NCI-H1436 (cell line): ENCODE measurements around the gene C10orf143.
"Not testable (repeated sequence)": the region's sequence is repeated elsewhere in the genome, so short reads cannot be mapped to it uniquely, and the experiment has no call there.

Experiments
- DNase-seq: peaks from one replicate; lab custom pipeline; 2025; lab: John Stamatoyannopoulos, UW

Gene C10orf143

DNA sequence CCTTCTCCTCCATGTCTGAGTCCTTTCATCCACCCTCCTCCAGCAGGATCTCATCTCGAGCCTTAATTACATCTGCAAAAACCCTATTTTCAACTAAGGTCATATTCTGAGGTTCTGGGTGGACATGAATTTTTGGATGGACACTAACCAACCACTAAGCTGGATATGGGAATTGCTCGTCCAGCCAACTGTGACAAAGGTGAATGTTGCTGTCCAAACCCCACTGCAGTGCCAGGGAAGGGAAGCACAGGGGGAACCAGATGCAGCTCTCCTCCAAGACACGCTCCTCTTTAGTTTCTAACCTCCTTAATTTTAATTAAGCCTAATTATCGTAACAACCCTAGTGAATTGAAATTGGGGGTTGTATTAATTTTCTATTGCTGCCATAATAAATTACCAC is 81.4 kb downstream of the C10orf143 start:
- DNase-seq: no peak

GRCh38 chr10:130028465-130028819 is 82.2 kb downstream of the C10orf143 start:
- no peak for DNase-seq

GRCh38 chr10:130027716-130028464 is 82.7 kb downstream of the C10orf143 start:
- no peak for DNase-seq

GRCh38 chr10:130026670-130027456 is 83.8 kb downstream of the C10orf143 start:
- no peak for DNase-seq

- DNase-seq: no peak
Measured at GRCh38 chr10:130025811-130026485, 84.7 kb downstream of the C10orf143 start.

DNA sequence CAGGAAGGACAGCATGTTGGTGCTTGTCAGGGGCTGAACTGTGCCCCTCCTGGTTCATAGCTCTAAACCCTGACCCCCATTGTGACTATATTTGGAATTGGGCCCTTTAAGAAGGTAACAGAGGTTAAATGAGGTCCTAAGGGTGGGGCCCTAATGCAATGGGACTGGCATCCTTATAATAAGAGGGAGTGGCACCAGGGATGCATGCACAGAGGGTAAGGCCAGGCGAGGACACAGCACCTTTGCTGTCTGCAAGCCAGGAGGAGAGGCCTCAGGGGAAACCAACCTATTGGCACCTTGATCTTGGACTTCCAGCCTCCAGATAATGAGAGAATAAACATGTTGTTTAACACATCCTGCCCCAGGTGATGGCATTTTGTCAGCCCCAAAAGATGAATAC is 85.3 kb downstream of the C10orf143 start:
- no peak for DNase-seq

DNA sequence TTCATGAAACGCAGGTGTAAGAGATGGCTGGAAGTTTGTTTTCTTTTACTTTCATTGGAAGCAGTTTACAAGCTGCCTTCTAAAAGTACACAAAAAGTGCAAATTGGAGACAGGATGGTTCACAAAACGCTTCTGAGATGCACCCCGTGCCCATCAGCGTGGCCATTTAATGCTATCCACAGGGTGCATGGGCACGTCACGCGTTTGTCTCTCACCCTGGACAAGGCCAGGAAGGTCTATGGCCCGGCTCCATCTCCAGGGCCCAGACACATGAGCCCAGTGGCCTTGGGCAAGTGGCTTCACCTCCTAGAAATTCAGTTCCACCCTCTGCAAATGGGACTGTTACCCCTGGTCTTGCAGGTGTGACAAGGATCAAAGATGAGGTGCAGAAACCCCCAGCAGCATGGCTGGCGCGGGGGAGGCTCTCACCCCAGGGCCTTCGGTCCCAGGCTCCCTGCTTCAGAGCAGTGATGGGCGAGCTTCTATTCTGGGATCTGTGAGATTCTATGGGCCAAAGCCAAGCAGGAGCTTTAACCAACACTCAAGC is 85.8 kb downstream of the C10orf143 start:
- no peak for DNase-seq

DNA sequence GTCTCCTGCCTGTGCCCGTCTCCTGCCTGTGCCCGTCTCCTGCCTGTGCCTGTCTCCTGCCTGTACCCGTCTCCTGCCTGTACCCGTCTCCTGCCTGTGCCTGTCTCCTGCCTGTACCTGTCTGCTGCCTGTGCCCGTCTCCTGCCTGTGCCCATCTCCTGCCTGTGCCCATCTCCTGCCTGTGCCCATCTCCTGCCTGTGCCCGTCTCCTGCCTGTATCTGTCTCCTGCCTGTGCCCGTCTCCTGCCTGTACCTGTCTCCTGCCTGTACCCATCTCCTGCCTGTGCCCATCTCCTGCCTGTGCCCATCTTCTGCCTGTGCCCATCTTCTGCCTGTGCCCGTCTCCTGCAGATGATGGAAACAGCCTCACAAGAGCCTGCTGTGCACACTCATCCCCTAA is 86.3 kb downstream of the C10orf143 start:
- DNase-seq: not testable (repeated sequence)

GRCh38 chr10:130023454-130024230 is 87.0 kb downstream of the C10orf143 start:
- no peak for DNase-seq

DNA sequence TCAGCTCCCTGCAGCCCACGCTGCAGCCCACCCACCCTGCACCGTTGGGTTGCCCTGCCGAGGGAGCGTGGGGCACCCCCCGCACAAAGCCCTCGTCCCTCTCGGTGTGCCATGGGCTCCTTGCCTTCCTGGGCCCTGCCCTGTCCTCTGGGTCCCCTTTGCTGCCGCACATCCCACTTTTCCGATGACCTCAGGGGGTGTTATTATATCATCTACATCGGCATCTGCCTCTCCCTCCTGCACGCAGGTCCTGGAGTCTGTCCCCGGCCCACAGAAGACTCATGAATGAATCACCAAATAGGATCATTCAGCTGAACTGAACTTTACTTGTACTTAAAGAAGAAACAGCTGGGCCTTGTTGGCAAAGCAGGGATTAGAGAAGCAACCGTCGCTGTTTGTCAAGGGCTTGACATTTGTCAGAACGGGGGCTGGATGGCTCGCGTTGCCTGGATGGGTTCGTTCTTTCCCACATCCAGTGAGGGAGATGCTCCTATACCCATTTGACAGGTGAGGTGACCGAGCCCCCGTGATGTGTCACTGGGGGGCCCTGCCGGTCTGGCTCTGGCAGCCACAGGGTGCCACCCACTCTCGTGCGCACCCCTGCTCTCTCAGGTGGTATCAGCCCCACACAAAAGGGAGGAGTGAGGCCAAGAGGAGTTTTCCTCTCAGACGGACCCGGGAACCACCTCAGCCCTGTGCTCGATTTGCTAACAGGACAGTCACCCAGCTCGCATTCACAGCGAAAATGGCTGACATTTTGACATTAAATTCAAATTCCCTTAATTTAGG is 87.9 kb downstream of the C10orf143 start:
- no peak for DNase-seq

DNA sequence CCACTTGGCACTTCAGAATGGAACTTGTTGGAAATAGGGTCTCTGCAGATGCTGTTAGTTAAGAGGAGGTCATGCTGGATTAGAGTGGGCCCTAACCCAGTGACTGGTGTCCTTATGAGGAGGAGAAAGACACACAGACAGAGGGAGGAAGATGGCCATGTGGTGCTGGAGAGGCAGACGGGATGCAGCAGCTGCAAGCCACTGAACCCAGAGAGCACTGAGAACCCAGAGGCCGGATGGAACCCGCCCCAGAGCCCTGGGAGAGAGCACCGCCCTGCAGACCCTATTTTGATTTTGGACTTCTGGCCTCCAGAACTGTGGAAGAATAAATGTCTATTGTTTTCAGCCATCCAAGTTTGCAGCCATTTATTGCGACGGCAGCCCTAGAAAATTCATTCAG is 88.5 kb downstream of the C10orf143 start:
- no peak for DNase-seq

- no peak for DNase-seq
Measured at GRCh38 chr10:130021383-130021950, 89.2 kb downstream of the C10orf143 start.

DNA sequence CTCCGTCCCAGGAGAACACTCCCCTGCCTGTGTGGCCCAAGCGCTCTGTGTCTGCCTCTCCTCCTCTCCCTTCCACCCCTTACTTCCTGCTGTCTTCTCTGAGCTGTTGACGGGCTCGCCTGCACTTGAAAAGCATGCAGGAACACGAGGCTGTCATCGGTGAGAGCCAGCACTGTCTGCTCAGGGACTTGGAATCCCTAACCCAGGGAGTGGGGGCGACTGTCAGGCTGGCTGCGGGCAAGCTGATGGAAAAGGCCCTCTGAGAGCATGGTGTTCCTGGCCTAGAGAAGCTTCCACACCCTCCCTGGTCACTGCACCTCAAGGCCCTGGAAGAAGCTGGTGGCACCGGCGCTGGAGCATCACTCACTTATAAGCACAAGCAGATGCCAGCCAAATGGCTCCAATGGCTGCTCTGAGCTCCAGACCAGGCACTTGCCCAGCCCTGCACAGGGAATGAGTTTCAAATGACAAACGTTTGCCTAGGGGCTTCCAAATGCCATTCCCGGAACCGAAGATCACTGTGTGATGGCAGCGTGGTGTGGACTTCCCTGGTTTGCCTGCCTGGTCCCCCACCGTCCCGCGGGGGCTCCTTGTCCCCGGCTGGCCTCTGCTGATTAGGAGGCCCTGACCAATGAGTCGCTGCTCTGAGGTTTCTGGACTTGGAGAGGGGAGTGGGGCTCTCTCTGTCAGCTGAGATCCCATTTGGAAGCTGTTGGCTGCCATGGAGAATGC is 89.8 kb downstream of the C10orf143 start:
- no peak for DNase-seq

DNA sequence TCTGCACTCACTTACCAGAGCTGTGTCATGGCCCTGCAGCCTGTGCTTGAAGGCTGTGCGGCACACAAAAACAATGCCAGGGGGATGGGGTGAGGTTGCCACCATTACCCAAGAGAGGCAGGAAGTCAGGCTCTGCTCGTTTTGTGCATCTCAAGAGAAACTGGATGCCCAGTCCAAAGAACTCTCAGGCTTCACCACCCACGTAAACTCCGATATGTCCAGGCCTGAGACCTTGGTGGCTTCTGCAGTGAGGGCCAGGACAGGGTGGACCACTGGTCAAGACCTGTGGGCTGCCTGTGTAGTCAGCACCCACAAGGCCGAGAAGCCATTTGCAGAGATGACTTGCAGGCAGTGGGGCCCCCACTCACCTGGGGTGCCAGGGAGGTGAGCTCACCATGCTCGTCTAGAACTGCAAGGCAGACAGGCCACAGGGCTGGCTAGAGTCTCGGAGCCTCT is 91.9 kb downstream of the C10orf143 start:
- DNase-seq: no peak

DNA sequence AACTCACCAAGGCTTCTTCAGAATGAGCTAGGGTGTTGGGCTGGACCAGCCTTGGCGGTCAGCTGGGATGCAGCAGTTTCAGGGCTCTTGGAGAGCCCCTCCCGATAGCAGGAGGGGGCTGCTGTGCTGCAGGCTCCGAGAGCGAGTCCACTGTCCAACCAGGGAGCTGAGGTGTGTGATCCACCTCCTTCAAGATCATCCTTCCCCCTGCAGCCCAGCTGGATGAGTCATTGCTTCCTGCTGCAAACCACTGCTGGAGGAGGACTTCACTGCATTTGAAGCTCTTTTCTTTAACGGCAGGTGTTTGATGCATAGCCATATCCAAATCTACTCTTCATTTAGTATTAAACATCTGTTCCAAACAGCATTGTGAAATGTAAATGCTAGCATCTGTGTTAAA is 92.4 kb downstream of the C10orf143 start:
- DNase-seq: no peak

GRCh38 chr10:130017631-130018022 is 93.0 kb downstream of the C10orf143 start:
- DNase-seq: no peak

- no peak for DNase-seq
Measured at GRCh38 chr10:130016993-130017630, 93.5 kb downstream of the C10orf143 start.

DNA sequence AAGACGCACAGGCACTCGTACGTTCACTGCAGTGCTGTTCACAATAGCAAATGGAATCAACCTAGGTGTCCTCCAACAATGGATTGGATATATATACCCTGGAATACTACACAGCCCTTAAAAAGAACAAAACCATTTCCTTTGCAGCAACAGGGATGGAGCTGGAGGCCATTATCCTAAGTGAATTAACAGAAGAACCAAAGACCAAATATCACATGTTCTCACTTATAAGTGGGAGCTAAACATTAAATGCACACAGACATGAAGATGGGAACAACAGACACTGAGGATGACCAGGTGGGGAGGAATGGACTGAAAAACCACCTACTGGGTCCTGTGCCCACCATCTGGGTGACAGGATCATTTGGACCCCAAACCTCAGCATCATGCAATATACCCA is 94.5 kb downstream of the C10orf143 start:
- no peak for DNase-seq

GRCh38 chr10:130015075-130015695 is 95.4 kb downstream of the C10orf143 start:
- no peak for DNase-seq
